ENCODE results near the gene TBC1D22A. TPM values are rescaled to one million over a fixed set of nuclear protein-coding genes. Genes with fewer than 3 reads are reported as not detected.

Gene TBC1D22A
- total RNA-seq, 1 experiment from 2014 or later = 32.6 TPM

- Mint-ChIP-seq H3K36me3 (ENCODE audit: insufficient read depth, unreplicated experiment) (peaks cover 78% of the 10 kb centered on the region), H3K4me3 (ENCODE audit: unreplicated experiment) (no peak overlapping the region), H3K4me1 (ENCODE audit: low read depth, unreplicated experiment) (peaks cover 25% of the 10 kb centered on the region), H3K27me3 (ENCODE audit: insufficient read depth, unreplicated experiment) (no peaks in the 10 kb centered on the region), H3K9me3 (ENCODE audit: unreplicated experiment) (no peaks in the 10 kb centered on the region), H3K27ac (ENCODE audit: unreplicated experiment) (peak overlapping the region; percentile 60)
- H3K4me3 ChIP-seq (ENCODE audit: low read depth, low read length) = no peak overlapping the region
- DNase-seq = peak in 1 of 2 experiments; percentile 17
- no TSS peak for BruUV-seq (replicated peaks)
- no peaks in the 10 kb centered on the region for H3K4me1 ChIP-seq
- H3K36me3 ChIP-seq (ENCODE audit: control insufficient read depth, insufficient read depth, low read length) = peaks cover 2% of the 10 kb centered on the region
- H3K9me3 ChIP-seq = no peaks in the 10 kb centered on the region
- intact Hi-C loops (cut with micrococcal nuclease; ENCODE audit: unreplicated experiment) = loop anchor here (2.0 kb wide), 1 partner anchor 28 kb away; no protein-coding TSS in a partner anchor
- CTCF ChIA-PET = interaction anchor here (0.6 to 1.4 kb wide), 7 partner anchors 14 to 239 kb away, joined by 3 to 8 read pairs (median 4); partner anchors contain the start of gene TBC1D22A
- no peak for TF ChIP-seq CTCF (IDR thresholded peaks at IDR 0.05; ENCODE audit: insufficient read depth in 1 of 2, low read depth in 1 of 2, low read length in 1 of 2, severe bottlenecking in 1 of 2, unreplicated experiment in 1 of 2)
- POLR2A ChIA-PET = no interaction called here
- no peaks in the 10 kb centered on the region for H3K27me3 ChIP-seq (replicated peaks; ENCODE audit: control insufficient read depth, insufficient read depth, low read length)
Observed at GRCh38 chr22:46802608-46803027, 40.2 kb downstream of the TBC1D22A start.

GRCh38 chr22:46803031-46803880 is 40.8 kb downstream of the TBC1D22A start:
- Histone ChIP-seq H3K9me3 (no peaks in the 10 kb centered on the region), H3K4me3 (ENCODE audit: low read depth, low read length) (no peak overlapping the region), H3K36me3 (ENCODE audit: control insufficient read depth, insufficient read depth, low read length) (peaks cover 2% of the 10 kb centered on the region), H3K4me1 (no peaks in the 10 kb centered on the region), H3K27me3 (replicated peaks; ENCODE audit: control insufficient read depth, insufficient read depth, low read length) (no peaks in the 10 kb centered on the region)
- POLR2A ChIA-PET = interaction anchor here (0.6 kb wide), 2 partner anchors 20 to 41 kb away, joined by 3 to 4 read pairs; partner anchors contain the start of gene TBC1D22A
- no TSS peak for BruUV-seq (replicated peaks)
- Mint-ChIP-seq H3K4me3 (ENCODE audit: unreplicated experiment) (no peak overlapping the region), H3K4me1 (ENCODE audit: low read depth, unreplicated experiment) (peaks cover 24% of the 10 kb centered on the region), H3K27ac (ENCODE audit: unreplicated experiment) (peak overlapping the region; percentile 62), H3K36me3 (ENCODE audit: insufficient read depth, unreplicated experiment) (peaks cover 75% of the 10 kb centered on the region), H3K27me3 (ENCODE audit: insufficient read depth, unreplicated experiment) (no peaks in the 10 kb centered on the region), H3K9me3 (ENCODE audit: unreplicated experiment) (no peaks in the 10 kb centered on the region)
- CTCF ChIA-PET = interaction anchor here (0.6 to 1.4 kb wide), 9 partner anchors 13 to 240 kb away, joined by 3 to 10 read pairs (median 4); partner anchors contain the start of gene TBC1D22A
- peak; percentile 59 to 67 for DNase-seq
- intact Hi-C loops (cut with micrococcal nuclease; ENCODE audit: unreplicated experiment) = loop anchor here (2.0 kb wide), 1 partner anchor 28 kb away; no protein-coding TSS in a partner anchor
- TF ChIP-seq CTCF (IDR thresholded peaks at IDR 0.05; ENCODE audit: insufficient read depth in 1 of 2, low read depth in 1 of 2, low read length in 1 of 2, severe bottlenecking in 1 of 2, unreplicated experiment in 1 of 2) = peak; percentile 91 to 93

- BruUV-seq (replicated peaks) = no TSS peak
- no peak overlapping the region for H3K4me3 Mint-ChIP-seq (ENCODE audit: unreplicated experiment)
- POLR2A ChIA-PET = interaction anchor here (0.6 kb wide), 2 partner anchors 20 to 41 kb away, joined by 3 to 4 read pairs; partner anchors contain the start of gene TBC1D22A
- Histone ChIP-seq H3K4me1 (no peaks in the 10 kb centered on the region), H3K27me3 (replicated peaks; ENCODE audit: control insufficient read depth, insufficient read depth, low read length) (no peaks in the 10 kb centered on the region), H3K9me3 (no peaks in the 10 kb centered on the region), H3K4me3 (ENCODE audit: low read depth, low read length) (no peak overlapping the region), H3K36me3 (ENCODE audit: control insufficient read depth, insufficient read depth, low read length) (peaks cover 2% of the 10 kb centered on the region)
- CTCF ChIA-PET = interaction anchor here (0.7 to 1.4 kb wide), 6 partner anchors 13 to 240 kb away, joined by 3 to 10 read pairs (median 4); partner anchors contain the start of gene TBC1D22A
- H3K36me3 Mint-ChIP-seq (ENCODE audit: insufficient read depth, unreplicated experiment) = peaks cover 71% of the 10 kb centered on the region
- no peaks in the 10 kb centered on the region for H3K27me3 Mint-ChIP-seq (ENCODE audit: insufficient read depth, unreplicated experiment)
- no peak for TF ChIP-seq CTCF (IDR thresholded peaks at IDR 0.05; ENCODE audit: insufficient read depth in 1 of 2, low read depth in 1 of 2, low read length in 1 of 2, severe bottlenecking in 1 of 2, unreplicated experiment in 1 of 2)
- H3K9me3 Mint-ChIP-seq (ENCODE audit: unreplicated experiment) = no peaks in the 10 kb centered on the region
- peak in 1 of 2 experiments; percentile 7 for DNase-seq
- peaks cover 18% of the 10 kb centered on the region for H3K4me1 Mint-ChIP-seq (ENCODE audit: low read depth, unreplicated experiment)
- intact Hi-C loops (cut with micrococcal nuclease; ENCODE audit: unreplicated experiment) = loop anchor here (2.0 kb wide), 1 partner anchor 29 kb away; no protein-coding TSS in a partner anchor
- no peak overlapping the region for H3K27ac Mint-ChIP-seq (ENCODE audit: unreplicated experiment)
Observed at GRCh38 chr22:46803936-46804335, 41.5 kb downstream of the TBC1D22A start.
